ENCODE data around the gene FGD5.

FGD5 gene

DNA sequence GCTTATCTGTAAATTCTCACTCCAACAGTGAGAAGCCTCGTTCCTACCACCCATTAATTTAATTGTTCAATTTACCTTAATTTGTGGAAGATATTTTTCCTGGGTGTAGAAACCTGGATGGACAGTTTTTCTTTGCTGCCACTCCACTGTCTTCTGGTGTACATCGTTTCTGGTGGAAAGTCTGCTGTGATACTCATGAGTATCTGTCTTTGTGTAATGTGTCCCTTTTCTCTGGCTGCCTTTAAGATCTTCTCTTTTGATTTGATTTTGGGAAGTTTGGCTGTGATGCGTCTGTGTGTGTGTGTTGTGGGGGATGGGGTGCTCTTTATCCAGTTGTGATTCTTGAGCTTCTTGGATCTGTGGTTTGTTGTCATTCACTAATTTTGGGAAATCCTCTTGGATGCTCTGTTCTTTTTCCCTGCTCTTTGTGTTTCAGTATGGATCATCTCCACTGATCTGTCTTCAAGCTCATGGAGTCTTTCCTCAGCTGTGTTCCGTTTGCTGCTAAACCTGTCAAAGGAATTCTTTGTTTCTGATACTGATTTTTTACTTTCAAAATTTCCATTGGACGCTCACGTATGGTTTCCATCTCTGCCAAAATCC is 86.4 kb downstream of the FGD5 start:
- Mint-ChIP-seq H3K4me1 (no peaks in the 10 kb centered on the region), H3K9me3 (peaks cover 9% of the 10 kb centered on the region), H3K4me3 (no peak overlapping the region), H3K27ac (ENCODE audit: low read depth) (no peak overlapping the region), H3K27me3 (peaks cover 71% of the 10 kb centered on the region), H3K36me3 (ENCODE audit: insufficient read depth) (no peaks in the 10 kb centered on the region)
- DNase-seq (ENCODE audit: low spot score in 2 of 2) (no peak), ATAC-seq (replicated peaks; ENCODE audit: extremely low read depth, poor library complexity, severe bottlenecking) (no peak)

DNA sequence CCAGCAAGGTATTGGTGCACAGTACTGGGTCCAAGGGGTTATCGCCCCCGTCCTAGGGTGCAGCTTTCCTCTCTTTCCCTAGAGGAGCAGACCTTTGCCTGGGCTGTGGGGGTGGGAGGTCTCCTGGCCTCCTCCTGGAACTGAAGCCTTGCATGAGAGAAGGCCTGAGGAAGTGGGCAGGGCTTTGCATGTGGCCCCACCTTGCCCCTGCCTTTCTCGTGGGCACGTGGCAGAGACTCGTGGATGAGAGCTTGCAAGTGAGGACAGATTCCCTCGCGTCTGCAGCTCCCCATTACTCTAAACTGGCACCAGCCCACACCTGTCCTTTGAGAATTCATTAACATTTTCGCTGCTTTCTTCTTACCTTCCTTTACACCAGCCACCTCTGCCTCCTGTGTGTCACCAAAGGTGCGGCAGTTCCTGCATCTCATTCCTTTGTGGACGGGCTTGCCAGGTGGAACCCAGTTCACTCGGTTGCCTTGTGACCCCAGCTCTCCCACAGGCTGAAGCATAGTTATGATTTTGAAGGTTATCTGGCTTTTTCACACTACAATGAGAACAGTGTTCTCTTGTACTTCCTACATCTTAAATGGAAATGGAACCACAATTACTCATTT is 87.7 kb downstream of the FGD5 start:
- no peak overlapping the region for H3K4me3 Mint-ChIP-seq
- no peaks in the 10 kb centered on the region for H3K4me1 Mint-ChIP-seq
- H3K27me3 Mint-ChIP-seq: peaks cover 74% of the 10 kb centered on the region
- ATAC-seq (replicated peaks; ENCODE audit: extremely low read depth, poor library complexity, severe bottlenecking) (no peak), DNase-seq (ENCODE audit: low spot score in 2 of 2) (no peak)
- H3K9me3 Mint-ChIP-seq: peaks cover 9% of the 10 kb centered on the region
- no peak overlapping the region for H3K27ac Mint-ChIP-seq (ENCODE audit: low read depth)
- no peaks in the 10 kb centered on the region for H3K36me3 Mint-ChIP-seq (ENCODE audit: insufficient read depth)

DNA sequence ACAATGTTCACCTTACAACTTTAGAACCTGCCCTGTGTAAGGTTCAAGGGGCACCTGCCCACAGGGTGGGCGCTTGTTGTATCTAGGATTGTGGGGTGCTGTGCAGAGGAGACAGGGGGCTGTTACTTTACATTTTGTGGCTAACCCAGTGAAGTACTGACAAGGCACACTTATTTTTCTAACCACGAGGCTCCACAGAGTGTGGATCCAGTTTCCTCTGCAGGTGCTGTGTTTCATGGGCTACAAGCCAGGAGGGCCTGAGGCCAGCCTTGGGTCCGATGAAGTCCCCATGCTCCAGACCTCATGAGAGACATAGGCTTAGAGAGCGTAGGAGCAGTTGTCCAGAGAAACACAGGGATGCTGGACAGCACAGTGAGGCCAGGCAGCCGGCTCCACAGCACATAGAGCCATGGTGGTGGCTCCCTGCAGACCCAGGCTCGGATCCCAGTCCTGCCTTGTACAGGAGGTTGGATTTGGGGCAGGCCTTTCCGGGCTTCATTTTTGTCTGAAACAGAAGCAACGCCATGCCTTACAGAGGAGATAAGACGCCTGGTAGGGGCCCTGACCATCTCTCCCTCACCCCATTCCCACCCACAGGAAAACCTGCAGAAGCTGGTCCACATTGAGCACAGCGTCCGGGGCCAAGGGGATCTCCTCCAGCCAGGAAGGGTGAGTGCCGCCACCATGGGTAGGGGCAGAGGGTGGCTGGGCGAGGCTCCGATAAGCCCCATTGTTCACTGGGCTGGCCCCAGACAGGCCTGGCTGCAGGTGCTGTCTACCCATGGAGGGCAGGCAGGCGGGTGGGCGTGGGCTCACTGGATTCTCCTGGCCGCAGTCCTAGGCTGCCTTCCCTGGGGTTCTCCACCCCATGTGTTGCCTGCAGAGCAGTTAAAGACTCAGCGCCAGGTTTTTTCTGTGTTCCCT is 88.5 kb downstream of the FGD5 start:
- Mint-ChIP-seq H3K27me3 (peaks cover 74% of the 10 kb centered on the region), H3K27ac (ENCODE audit: low read depth) (no peak overlapping the region), H3K36me3 (ENCODE audit: insufficient read depth) (no peaks in the 10 kb centered on the region), H3K4me3 (no peak overlapping the region), H3K9me3 (peaks cover 9% of the 10 kb centered on the region), H3K4me1 (no peaks in the 10 kb centered on the region)
- no peak for DNase-seq (ENCODE audit: low spot score in 2 of 2)
- no peak for ATAC-seq (replicated peaks; ENCODE audit: extremely low read depth, poor library complexity, severe bottlenecking)

DNA sequence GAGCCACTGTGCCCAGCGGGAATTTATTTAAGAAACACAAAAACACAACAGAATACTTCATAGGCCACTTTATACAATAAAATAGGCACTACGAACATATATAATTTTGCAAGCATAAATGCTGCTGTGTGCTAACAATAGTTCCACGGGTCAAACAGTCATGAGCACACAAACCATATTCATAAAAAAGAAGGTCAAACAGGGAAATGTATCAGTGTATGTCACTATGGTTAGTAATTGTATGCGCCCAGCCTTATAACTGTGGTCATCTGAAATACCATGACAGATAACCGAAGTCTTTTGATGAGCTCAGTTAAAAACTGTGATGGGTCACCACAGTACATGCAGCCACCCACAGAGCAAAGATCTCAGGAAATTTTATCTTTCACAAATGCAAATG is 90.5 kb downstream of the FGD5 start:
- ATAC-seq (replicated peaks; ENCODE audit: extremely low read depth, poor library complexity, severe bottlenecking) (no peak), DNase-seq (ENCODE audit: low spot score in 2 of 2) (no peak)
- Mint-ChIP-seq H3K4me3 (no peak overlapping the region), H3K27ac (ENCODE audit: low read depth) (no peak overlapping the region), H3K36me3 (ENCODE audit: insufficient read depth) (no peaks in the 10 kb centered on the region), H3K4me1 (no peaks in the 10 kb centered on the region), H3K9me3 (peaks cover 9% of the 10 kb centered on the region), H3K27me3 (peaks cover 77% of the 10 kb centered on the region)

DNA sequence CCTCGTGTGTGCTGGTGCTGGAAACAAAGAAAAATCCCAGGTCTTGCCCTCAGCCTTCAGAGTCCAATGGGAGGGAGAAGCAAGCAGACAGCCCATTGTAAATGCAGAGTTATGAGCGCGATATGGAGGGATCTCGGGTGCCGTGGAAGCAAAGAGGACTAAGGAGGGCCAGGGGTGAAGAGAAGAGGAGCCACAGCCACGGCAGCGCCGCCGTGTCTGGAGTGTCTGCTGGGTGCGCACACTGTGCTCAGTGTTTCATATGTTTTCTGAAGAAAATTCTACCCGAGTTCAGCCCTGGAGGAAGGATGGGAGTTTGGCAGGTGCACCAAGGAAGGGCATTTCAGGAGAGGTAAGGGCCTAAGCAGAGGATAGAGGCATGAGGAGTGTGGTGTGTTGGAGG is 92.9 kb downstream of the FGD5 start:
- Mint-ChIP-seq H3K27ac (ENCODE audit: low read depth) (no peak overlapping the region), H3K9me3 (no peaks in the 10 kb centered on the region), H3K36me3 (ENCODE audit: insufficient read depth) (no peaks in the 10 kb centered on the region), H3K4me1 (no peaks in the 10 kb centered on the region), H3K27me3 (peaks cover 58% of the 10 kb centered on the region), H3K4me3 (no peak overlapping the region)
- DNase-seq (ENCODE audit: low spot score in 2 of 2) (no peak), ATAC-seq (replicated peaks; ENCODE audit: extremely low read depth, poor library complexity, severe bottlenecking) (no peak)

DNA sequence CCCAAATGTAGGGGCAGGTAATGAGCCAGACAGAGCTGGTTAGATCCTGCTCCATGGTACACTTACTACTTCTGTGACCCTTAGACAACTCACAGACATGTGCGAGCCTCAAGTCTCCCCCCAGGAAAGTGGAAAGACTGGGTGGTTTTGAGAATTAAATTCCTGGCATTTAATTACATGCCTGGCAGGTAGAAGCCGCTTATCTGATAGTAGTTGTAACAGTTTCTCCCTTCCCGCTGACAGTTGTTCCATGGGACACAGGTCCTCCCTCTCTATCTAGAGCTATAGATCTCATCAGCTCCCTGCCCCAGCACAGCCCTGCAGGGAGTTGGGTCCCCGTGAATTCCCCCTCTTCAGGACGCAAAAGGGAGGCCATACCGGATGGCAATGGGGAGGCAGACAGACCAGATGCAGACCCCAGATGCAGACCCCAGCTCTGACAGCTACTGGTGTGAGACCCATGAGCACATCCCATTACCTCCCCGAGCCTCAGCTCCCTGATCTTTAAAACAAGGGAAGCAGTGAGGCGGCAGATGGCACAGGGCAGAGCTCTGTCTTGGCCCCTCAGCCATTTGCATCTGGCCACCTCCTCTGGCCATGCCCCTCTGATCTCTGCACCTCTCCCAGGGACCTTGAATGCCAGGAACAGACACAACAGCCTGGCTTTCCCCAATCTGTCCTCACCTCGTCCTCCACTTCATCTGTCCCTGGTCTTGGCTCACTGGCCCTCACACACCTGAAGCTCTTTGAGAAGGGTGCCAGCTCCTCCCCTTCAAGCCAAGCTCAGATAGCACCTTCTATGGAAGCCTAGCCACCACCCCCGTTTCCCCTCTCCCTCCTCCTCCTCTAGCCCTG is 94.5 kb downstream of the FGD5 start:
- no peaks in the 10 kb centered on the region for H3K4me1 Mint-ChIP-seq
- ATAC-seq (replicated peaks; ENCODE audit: extremely low read depth, poor library complexity, severe bottlenecking) (no peak), DNase-seq (ENCODE audit: low spot score in 2 of 2) (no peak)
- H3K9me3 Mint-ChIP-seq: no peaks in the 10 kb centered on the region
- H3K4me3 Mint-ChIP-seq: no peak overlapping the region
- no peaks in the 10 kb centered on the region for H3K36me3 Mint-ChIP-seq (ENCODE audit: insufficient read depth)
- H3K27me3 Mint-ChIP-seq: peaks cover 56% of the 10 kb centered on the region
- H3K27ac Mint-ChIP-seq (ENCODE audit: low read depth): no peak overlapping the region

DNA sequence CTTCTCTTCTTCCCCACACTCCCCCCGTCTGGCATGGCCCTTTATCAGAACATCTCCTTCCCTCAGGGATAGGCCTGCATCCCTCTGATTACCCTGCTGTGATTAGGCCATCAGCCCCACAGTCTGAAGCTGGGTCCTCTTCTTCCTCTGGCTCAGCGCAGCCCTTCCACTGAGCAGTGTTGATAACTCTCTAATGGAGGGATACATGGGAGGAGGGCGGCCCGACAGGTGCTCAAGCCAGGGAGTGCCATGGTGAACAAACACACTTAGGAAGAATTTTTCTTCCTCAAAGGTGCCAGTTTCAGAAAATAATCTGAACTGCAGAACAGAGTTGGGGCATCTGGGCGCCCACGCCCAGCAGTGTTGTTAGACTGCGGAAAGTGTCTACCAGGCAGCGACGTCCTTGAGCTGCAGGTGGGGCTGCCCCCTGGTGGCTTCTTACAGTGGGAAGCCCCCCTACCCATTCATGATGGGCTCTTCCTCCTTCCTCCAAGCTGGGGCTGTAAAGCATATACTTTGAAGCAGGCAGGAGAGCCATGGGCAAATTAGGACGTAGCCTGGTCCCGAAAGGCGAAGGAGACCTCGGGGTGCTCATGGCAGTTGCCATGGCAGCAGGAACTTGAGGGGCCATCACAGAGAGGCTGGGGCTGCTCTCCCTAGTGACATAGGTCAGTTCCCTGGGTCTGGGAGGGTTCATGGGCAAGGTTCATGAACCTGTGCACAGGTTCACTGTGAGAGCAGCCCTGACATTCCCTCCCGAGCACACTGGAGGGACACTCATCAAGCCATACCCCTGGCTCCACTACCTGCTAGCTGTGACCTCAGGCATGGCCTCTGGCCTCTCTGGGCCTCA is 95.4 kb downstream of the FGD5 start:
- H3K4me1 Mint-ChIP-seq: no peaks in the 10 kb centered on the region
- H3K9me3 Mint-ChIP-seq: no peaks in the 10 kb centered on the region
- no peak for DNase-seq (ENCODE audit: low spot score in 2 of 2)
- no peak overlapping the region for H3K27ac Mint-ChIP-seq (ENCODE audit: low read depth)
- H3K27me3 Mint-ChIP-seq: peaks cover 51% of the 10 kb centered on the region
- no peak for ATAC-seq (replicated peaks; ENCODE audit: extremely low read depth, poor library complexity, severe bottlenecking)
- no peaks in the 10 kb centered on the region for H3K36me3 Mint-ChIP-seq (ENCODE audit: insufficient read depth)
- H3K4me3 Mint-ChIP-seq: no peak overlapping the region

DNA sequence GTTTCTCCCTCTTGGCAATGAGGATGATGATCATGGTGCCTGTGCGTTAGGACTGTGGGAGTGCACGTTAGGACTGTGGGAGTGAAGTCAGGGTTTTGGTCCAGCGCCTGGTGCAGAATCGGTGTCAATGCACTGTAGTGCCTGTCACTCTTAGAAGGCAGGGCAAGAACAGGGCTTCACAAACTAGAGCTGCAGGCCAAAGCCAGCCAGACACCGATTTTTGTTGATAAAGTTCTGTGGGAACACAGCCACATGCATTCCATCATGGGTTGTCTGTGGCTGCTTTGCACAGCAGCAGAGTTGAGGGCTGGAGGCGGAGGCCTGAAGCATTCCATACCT is 96.0 kb downstream of the FGD5 start:
- peaks cover 47% of the 10 kb centered on the region for H3K27me3 Mint-ChIP-seq
- ATAC-seq (replicated peaks; ENCODE audit: extremely low read depth, poor library complexity, severe bottlenecking) (no peak), DNase-seq (ENCODE audit: low spot score in 2 of 2) (no peak)
- no peaks in the 10 kb centered on the region for H3K36me3 Mint-ChIP-seq (ENCODE audit: insufficient read depth)
- H3K4me1 Mint-ChIP-seq: no peaks in the 10 kb centered on the region
- no peak overlapping the region for H3K4me3 Mint-ChIP-seq
- no peaks in the 10 kb centered on the region for H3K9me3 Mint-ChIP-seq
- H3K27ac Mint-ChIP-seq (ENCODE audit: low read depth): no peak overlapping the region

DNA sequence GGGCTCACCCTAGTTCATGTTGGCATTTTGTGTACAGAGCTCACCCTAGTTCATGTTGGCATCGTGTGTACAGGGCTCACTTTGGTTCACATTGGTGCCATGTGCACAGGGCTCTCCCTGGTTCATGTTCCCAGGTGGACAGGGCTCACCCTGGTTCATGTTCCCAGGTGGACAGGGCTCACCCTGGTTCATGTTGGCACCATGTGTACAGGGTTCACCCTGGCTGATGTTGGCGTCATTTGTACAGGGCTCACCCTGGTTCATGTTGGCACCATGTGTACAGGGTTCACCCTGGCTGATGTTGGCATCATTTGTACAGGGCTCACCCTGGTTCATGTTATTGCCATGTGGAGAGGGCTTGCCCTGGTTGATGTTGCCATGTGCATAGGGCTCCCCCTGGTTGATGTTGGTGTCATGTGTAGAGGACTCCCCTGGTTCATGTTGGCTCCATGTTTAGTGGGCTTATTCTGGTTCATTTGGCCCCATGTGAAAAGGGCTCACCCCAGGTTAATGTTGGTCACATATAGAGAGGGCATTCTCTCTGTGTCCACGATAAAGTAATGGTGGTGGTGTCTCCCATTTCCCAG is 97.0 kb downstream of the FGD5 start:
- H3K36me3 Mint-ChIP-seq (ENCODE audit: insufficient read depth): no peaks in the 10 kb centered on the region
- no peak overlapping the region for H3K4me3 Mint-ChIP-seq
- H3K27ac Mint-ChIP-seq (ENCODE audit: low read depth): no peak overlapping the region
- peaks cover 40% of the 10 kb centered on the region for H3K27me3 Mint-ChIP-seq
- H3K4me1 Mint-ChIP-seq: no peaks in the 10 kb centered on the region
- no peak for ATAC-seq (replicated peaks; ENCODE audit: extremely low read depth, poor library complexity, severe bottlenecking)
- no peak for DNase-seq (ENCODE audit: low spot score in 2 of 2)
- H3K9me3 Mint-ChIP-seq: no peaks in the 10 kb centered on the region

DNA sequence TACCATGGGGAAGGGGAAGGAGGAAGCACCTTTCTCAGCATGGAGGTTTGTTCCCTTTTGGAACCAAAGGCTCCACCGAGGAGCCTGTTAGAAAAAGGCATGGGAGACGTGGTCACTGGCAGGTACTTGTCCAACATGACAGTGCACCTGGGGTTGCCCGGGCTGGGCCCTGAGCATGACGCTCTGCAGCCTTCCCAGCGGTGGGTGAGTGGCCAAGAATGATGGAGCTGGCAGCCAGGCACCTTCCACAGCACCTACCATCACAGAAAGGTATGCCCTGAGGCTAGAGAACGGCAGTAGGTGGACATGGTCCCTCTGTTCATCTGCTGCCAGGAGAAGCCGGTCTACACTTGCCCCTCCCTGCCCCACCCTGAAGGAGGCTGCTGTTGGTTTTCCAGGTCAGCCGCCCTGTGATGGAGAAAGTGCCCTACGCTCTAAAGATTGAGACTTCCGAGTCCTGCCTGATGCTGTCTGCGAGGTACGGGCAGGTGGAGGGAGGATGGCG is 99.6 kb downstream of the FGD5 start:
- Mint-ChIP-seq H3K4me3 (no peak overlapping the region), H3K36me3 (ENCODE audit: insufficient read depth) (no peaks in the 10 kb centered on the region), H3K9me3 (no peaks in the 10 kb centered on the region), H3K27me3 (peaks cover 20% of the 10 kb centered on the region), H3K27ac (ENCODE audit: low read depth) (no peak overlapping the region), H3K4me1 (no peaks in the 10 kb centered on the region)
- DNase-seq (ENCODE audit: low spot score in 2 of 2): no peak
- ATAC-seq (replicated peaks; ENCODE audit: extremely low read depth, poor library complexity, severe bottlenecking): no peak

DNA sequence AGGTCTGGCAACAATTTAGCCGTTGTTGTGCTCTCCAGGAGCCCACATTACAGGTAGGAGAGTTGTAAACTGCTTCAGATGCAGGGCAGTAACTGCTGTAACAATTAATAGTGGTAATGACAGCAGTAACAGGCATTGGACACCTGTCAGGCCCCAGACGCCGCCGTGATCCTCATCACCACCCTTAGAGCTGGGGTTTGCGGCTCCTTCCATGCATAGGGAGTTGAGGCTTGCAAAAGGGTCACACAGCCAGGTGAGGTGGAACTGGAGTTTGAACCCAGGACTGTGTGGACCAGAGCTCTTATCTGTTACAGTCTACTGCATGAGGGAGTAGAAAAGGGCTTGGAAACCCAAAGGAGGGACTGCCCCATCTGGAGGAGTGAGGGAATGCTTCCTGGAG is 101.8 kb downstream of the FGD5 start:
- no peaks in the 10 kb centered on the region for H3K9me3 Mint-ChIP-seq
- peaks cover 10% of the 10 kb centered on the region for H3K27me3 Mint-ChIP-seq
- H3K36me3 Mint-ChIP-seq (ENCODE audit: insufficient read depth): no peaks in the 10 kb centered on the region
- no peak overlapping the region for H3K4me3 Mint-ChIP-seq
- no peaks in the 10 kb centered on the region for H3K4me1 Mint-ChIP-seq
- no peak overlapping the region for H3K27ac Mint-ChIP-seq (ENCODE audit: low read depth)
- DNase-seq (ENCODE audit: low spot score in 2 of 2): no peak
- ATAC-seq (replicated peaks; ENCODE audit: extremely low read depth, poor library complexity, severe bottlenecking): no peak
